HS-27A (cell line): ENCODE measurements around the gene TMPRSS9.
"Not testable (repeated sequence)": the region's sequence is repeated elsewhere in the genome, so short reads cannot be mapped to it uniquely, and the experiment has no call there.

Experiments
- DNase-seq: peaks from one replicate; pipeline ENCODE4 v3.0.0-alpha.2; 2012; ENCODE audit warnings: low read depth, missing footprints

TMPRSS9 gene

GRCh38 chr19:2342656-2343288 is 17.3 kb upstream of the TMPRSS9 start:
- no peak for DNase-seq

- no peak for DNase-seq
These were observed 16.6 kb upstream of the TMPRSS9 start for GRCh38 chr19:2343289-2343982.

- no peak for DNase-seq
These were observed 15.6 kb upstream of the TMPRSS9 start for GRCh38 chr19:2344381-2344870.

- no peak for DNase-seq
These were observed 15.0 kb upstream of the TMPRSS9 start for GRCh38 chr19:2345076-2345475.

GRCh38 chr19:2345794-2346663 is 14.0 kb upstream of the TMPRSS9 start:
- DNase-seq, result no peak

- DNase-seq, result not testable (repeated sequence)
These were observed 10.2 kb upstream of the TMPRSS9 start for GRCh38 chr19:2349818-2350217.

- no peak for DNase-seq
These were observed 9.4 kb upstream of the TMPRSS9 start for GRCh38 chr19:2350656-2351055.

- no peak for DNase-seq
These were observed 8.5 kb upstream of the TMPRSS9 start for GRCh38 chr19:2351591-2351990.

GRCh38 chr19:2352121-2352520 is 7.9 kb upstream of the TMPRSS9 start:
- DNase-seq, result no peak

- DNase-seq, result no peak
These were observed 6.7 kb upstream of the TMPRSS9 start for GRCh38 chr19:2353159-2353886.

- DNase-seq, result no peak
These were observed 6.0 kb upstream of the TMPRSS9 start for GRCh38 chr19:2353887-2354592.

- no peak for DNase-seq
These were observed 5.4 kb upstream of the TMPRSS9 start for GRCh38 chr19:2354670-2355069.

- no peak for DNase-seq
These were observed 4.7 kb upstream of the TMPRSS9 start for GRCh38 chr19:2355168-2356035.

GRCh38 chr19:2356036-2356646 is 3.9 kb upstream of the TMPRSS9 start:
- DNase-seq, result no peak

GRCh38 chr19:2357279-2358206 is 2.5 kb upstream of the TMPRSS9 start:
- DNase-seq, result no peak

- DNase-seq, result no peak
These were observed 1.4 kb upstream of the TMPRSS9 start for GRCh38 chr19:2358548-2359173.

- no peak for DNase-seq
These were observed 768 bp downstream of the TMPRSS9 start for GRCh38 chr19:2360833-2361232.
